Nephron progenitor cell (in vitro differentiated cells): ENCODE measurements around the gene LARGE2.

ENCODE experiments used
- DNase-seq: peaks from one replicate; pipeline ENCODE4 v3.0.0; 2021
- H3K27ac Mint-ChIP-seq: 2 replicates; pipeline ENCODE4 v1.8.0; 2021; ENCODE audit warnings: mild to moderate bottlenecking, moderate library complexity, mixed read lengths
- H3K27me3 Mint-ChIP-seq: 2 replicates; pipeline ENCODE4 v1.8.0; 2021; ENCODE audit warnings: mild to moderate bottlenecking, low read depth, mixed read lengths; ENCODE audit not compliant: poor library complexity
- H3K36me3 Mint-ChIP-seq: 2 replicates; pipeline ENCODE4 v1.8.0; 2021; ENCODE audit warnings: low read depth, mixed read lengths
- H3K4me1 Mint-ChIP-seq: 2 replicates; pipeline ENCODE4 v1.8.0; 2021; ENCODE audit warnings: mixed read lengths
- H3K4me3 Mint-ChIP-seq: 2 replicates; pipeline ENCODE4 v1.8.0; 2021; ENCODE audit warnings: mild to moderate bottlenecking, moderate library complexity, mixed read lengths
- H3K9me3 Mint-ChIP-seq: 2 replicates; pipeline ENCODE4 v1.8.0; 2021; ENCODE audit warnings: mild to moderate bottlenecking, moderate library complexity, mixed read lengths
- CTCF ChIP-seq: fragments of 200-600 bp; sonication (generic); IDR thresholded peaks from 2 replicates; pipeline ENCODE4 v1.5.0; 2021; ENCODE audit warnings: antibody characterized with exemption

The LARGE2 gene

GRCh38 chr11:45921561-45922424 lies 663 bp upstream of the LARGE2 start:
- no peaks in the 10 kb centered on the region for H3K36me3 Mint-ChIP-seq
- TF ChIP-seq CTCF = no peak
- H3K9me3 Mint-ChIP-seq = peaks cover 6% of the 10 kb centered on the region
- peaks cover 41% of the 10 kb centered on the region for H3K4me1 Mint-ChIP-seq
- H3K4me3 Mint-ChIP-seq = peak overlapping the region; percentile 74
- DNase-seq = peak; percentile 68
- no peak overlapping the region for H3K27ac Mint-ChIP-seq
- H3K27me3 Mint-ChIP-seq = peaks cover 60% of the 10 kb centered on the region

GRCh38 chr11:45924036-45924915 lies 1.8 kb downstream of the LARGE2 start:
- Mint-ChIP-seq H3K9me3 (peaks cover 6% of the 10 kb centered on the region), H3K36me3 (no peaks in the 10 kb centered on the region), H3K4me3 (peak overlapping the region; percentile 60), H3K27ac (no peak overlapping the region), H3K4me1 (peaks cover 25% of the 10 kb centered on the region), H3K27me3 (peaks cover 60% of the 10 kb centered on the region)
- DNase-seq = no peak
- TF ChIP-seq CTCF = no peak

- Mint-ChIP-seq H3K36me3 (no peaks in the 10 kb centered on the region), H3K4me1 (peaks cover 30% of the 10 kb centered on the region)
Observed at GRCh38 chr11:45924927-45925326, 2.5 kb downstream of the LARGE2 start.

GRCh38 chr11:45925550-45925949 lies 3.1 kb downstream of the LARGE2 start:
- no peak for TF ChIP-seq CTCF
- H3K4me3 Mint-ChIP-seq = no peak overlapping the region
- H3K27ac Mint-ChIP-seq = no peak overlapping the region
- DNase-seq = no peak
- H3K36me3 Mint-ChIP-seq = no peaks in the 10 kb centered on the region
- H3K9me3 Mint-ChIP-seq = peaks cover 6% of the 10 kb centered on the region
- H3K4me1 Mint-ChIP-seq = peaks cover 35% of the 10 kb centered on the region
- peaks cover 57% of the 10 kb centered on the region for H3K27me3 Mint-ChIP-seq

More at GRCh38 chr11:45924927-45925326, 2.5 kb downstream of the LARGE2 start:
- peaks cover 61% of the 10 kb centered on the region for H3K27me3 Mint-ChIP-seq
- H3K9me3 Mint-ChIP-seq = peaks cover 6% of the 10 kb centered on the region
- no peak overlapping the region for H3K4me3 Mint-ChIP-seq
- no peak overlapping the region for H3K27ac Mint-ChIP-seq
- TF ChIP-seq CTCF = no peak
- no peak for DNase-seq

DNA sequence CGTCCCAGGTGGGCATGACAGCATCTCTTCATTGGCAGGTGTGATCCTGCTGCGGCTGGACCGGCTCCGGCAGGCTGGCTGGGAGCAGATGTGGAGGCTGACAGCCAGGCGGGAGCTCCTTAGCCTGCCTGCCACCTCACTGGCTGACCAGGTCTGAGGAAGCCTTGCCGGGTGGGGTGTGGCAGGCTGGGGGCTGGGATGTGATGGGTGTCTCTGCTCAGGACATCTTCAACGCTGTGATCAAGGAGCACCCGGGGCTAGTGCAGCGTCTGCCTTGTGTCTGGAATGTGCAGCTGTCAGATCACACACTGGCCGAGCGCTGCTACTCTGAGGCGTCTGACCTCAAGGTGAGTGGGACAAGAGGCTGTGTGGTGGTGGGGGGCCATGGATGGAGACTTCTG lies 3.5 kb downstream of the LARGE2 start:
- Mint-ChIP-seq H3K27ac (no peak overlapping the region), H3K4me1 (peaks cover 32% of the 10 kb centered on the region), H3K4me3 (no peak overlapping the region), H3K36me3 (no peaks in the 10 kb centered on the region), H3K9me3 (peaks cover 6% of the 10 kb centered on the region), H3K27me3 (peaks cover 52% of the 10 kb centered on the region)
- DNase-seq = no peak
- TF ChIP-seq CTCF = no peak
